Retinal pigment epithelial cell (primary cell): ENCODE data around the gene PPM1D.
A peak's percentile ranks its signal among the peaks of the same experiment; 100 is the strongest.

Source experiments
- DNase-seq: peaks from one replicate; pipeline ENCODE4 v3.0.0-alpha.2; 2010; ENCODE audit warnings: low read depth
- H3K4me3 ChIP-seq: 2 replicates; pipeline ENCODE4 v1.5.1; 2011; ENCODE audit warnings: mild to moderate bottlenecking, low read length, control low read depth, moderate library complexity
- TF ChIP-seq, protein P1 (sequence below): conservative IDR thresholded peaks from 2 replicates; pipeline ENCODE4 v1.5.1; 2011; ENCODE audit warnings: low read depth, low read length, control low read depth, inconsistent platforms

The PPM1D gene

DNA sequence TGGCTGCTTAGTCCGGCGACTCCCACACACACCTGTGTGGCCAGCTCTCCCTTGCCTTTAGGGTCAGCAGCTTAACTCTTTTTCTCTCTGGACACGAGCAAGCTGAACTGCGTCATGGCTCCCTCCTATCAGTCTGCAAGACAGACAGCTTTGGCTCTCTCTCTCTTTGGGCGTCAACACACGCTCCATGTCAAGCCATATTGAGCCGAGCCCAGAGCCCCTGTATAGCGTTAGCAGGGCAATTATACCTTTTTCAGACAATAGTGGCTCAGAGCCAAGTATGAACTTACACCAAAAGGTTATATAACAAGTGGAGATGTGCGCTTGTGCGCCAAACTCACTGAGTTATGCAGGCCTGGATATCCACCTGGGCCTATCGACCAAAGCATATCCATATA, 39.1 kb upstream of the PPM1D start:
- DNase-seq = no peak
- H3K4me3 ChIP-seq = no peak overlapping the region
- TF ChIP-seq, protein P1, sequence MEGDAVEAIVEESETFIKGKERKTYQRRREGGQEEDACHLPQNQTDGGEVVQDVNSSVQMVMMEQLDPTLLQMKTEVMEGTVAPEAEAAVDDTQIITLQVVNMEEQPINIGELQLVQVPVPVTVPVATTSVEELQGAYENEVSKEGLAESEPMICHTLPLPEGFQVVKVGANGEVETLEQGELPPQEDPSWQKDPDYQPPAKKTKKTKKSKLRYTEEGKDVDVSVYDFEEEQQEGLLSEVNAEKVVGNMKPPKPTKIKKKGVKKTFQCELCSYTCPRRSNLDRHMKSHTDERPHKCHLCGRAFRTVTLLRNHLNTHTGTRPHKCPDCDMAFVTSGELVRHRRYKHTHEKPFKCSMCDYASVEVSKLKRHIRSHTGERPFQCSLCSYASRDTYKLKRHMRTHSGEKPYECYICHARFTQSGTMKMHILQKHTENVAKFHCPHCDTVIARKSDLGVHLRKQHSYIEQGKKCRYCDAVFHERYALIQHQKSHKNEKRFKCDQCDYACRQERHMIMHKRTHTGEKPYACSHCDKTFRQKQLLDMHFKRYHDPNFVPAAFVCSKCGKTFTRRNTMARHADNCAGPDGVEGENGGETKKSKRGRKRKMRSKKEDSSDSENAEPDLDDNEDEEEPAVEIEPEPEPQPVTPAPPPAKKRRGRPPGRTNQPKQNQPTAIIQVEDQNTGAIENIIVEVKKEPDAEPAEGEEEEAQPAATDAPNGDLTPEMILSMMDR = no peak

DNA sequence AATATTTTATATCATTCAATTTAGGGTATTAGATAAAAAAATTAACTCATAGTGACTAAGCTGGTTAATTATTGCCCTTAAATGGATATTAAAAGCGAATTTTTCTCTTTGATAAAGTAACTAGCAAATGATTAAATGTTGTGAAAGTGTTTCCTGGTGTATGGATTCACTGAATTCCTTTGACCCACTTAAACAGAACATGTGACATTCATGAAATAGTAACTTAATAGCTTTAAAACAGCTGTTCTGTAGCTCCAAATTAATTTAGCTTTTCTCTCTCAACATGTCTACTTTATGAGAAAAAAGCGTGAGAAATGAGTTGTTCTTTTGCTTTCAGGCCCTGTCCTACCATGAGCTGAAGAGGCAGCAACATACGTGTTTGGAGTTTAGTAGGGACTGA, 37.6 kb upstream of the PPM1D start:
- TF ChIP-seq, protein P1 = no peak
- no peak overlapping the region for H3K4me3 ChIP-seq

DNA sequence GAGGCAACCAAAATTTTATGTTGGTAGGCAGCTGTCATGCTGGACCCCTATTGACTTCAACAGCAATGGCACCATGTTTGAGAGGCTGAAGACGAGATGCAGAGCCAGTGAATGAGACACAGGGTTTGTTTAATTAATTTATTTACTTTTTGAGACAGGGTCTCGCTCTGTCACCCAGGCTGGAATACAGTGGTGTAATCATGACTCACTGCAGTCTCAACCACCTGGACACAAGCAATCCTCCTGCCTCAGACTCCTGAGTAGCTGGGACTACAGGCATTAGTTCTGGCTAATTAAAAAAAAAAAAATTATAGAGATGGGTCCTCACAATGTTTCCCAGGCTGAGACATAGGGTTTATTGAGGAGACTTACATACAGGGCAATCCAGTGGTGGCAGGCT, 36.2 kb upstream of the PPM1D start:
- TF ChIP-seq, protein P1 = no peak
- DNase-seq = no peak
- no peak overlapping the region for H3K4me3 ChIP-seq

More for the DNA sequence above, 37.6 kb upstream of the PPM1D start:
- no peak for DNase-seq

DNA sequence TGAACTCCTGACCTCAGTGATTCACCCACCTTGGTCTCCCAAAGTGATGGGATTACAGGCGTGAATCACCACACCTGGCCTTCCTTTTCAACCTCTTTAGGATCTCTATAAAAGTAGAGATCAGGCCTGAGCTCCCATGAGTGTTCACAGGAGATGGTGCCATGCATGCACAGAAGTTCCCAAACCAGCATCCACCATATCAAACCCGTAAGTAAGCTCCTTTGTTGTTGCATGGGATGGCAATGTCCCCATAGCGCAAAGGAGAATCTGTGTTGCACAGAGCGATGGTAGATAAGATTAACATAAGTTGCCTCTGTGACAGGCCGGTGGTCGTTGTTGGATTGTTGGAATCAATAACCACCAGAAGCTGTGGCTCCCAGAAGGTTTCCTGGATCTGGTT, 34.8 kb upstream of the PPM1D start:
- TF ChIP-seq, protein P1 = no peak
- DNase-seq = no peak
- H3K4me3 ChIP-seq = no peak overlapping the region

DNA sequence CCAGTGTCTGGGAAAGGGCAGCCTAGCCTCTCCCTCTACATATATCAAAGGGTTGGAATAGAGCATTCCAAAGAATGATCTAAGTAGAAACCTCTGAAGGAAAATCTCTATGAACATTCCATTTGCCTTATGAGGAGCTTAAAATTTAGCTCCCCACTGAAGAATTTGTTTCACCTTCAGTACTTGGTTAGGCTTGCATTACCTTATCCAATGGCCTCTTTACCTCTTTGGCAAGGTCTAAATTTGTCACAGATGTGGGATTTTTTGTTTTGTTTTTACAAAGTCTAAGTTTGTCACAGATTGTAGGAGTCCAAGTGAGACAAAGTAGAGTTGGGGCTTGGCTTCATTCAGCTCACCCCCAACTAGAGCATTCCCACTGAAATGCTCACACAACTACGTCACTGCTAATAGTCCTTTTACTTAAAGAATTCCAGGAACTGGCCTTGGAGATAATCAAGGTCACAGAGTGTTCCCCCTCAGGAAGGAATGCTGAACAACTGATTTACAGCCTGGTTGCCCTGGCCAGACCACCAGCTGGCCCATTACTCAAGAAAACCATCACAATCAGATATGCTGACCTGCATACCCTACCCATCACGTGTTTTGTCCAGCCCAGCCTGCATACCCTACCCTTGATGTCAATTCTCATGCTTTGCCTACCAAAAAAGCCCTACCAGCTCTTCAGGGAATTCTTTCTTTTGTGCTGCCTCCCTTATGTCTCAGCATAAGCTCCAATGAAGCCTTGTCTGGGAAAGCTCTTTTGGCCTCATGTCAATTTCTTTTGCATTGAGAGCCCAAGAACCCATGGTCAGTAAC, 26.5 kb upstream of the PPM1D start:
- no peak overlapping the region for H3K4me3 ChIP-seq
- TF ChIP-seq, protein P1 = no peak
- peak; percentile 74 for DNase-seq

DNA sequence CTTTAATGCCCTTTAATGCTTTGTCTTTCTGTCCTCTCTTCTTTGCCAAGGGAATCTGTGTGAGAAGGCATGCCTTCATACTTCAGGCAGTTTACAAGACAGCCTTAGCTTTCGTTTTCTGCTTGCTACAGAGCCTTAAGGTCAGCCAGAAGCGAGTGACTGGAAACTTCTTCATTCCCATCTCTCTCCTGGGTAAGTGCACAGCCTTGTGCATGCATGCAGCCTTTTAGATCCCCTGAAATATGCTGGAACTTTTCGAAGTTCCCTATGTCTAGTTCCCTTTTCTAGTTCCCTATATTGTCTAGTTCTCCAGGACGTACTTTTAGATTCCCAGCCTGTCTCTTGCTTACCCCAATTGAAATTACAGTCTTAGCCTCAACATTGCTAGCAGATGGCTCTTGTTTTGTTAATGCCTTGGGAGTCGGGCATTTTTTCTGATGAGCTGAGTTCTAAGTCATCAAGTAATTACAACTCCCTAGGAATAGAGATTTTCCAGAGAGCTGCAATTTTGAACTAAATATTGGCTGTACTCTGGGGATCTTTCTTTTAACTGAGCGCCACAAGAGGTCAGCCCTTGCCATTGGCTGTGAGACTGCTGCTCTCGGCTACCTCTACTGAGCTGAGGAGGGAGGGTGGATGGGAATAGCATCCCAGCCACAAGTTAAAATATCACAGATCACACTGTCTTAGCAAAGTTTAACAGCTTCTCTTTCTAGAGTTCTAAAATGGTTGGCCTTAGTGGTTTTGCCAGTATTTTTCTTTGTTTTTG, 22.7 kb upstream of the PPM1D start:
- H3K4me3 ChIP-seq = no peak overlapping the region
- DNase-seq = no peak
- TF ChIP-seq, protein P1 = no peak
